GM18520 (cell line): ENCODE data around the gene CEACAM5.
"Not testable (repeated sequence)": the region's sequence is repeated elsewhere in the genome, so short reads cannot be mapped to it uniquely, and the experiment has no call there.

ENCODE experiments used
- ATAC-seq: cut with Tn5 transposase; IDR thresholded peaks from one replicate; pipeline ENCODE4 v1.9.1; 2021; ENCODE audit not compliant: unreplicated experiment

The CEACAM5 gene

DNA sequence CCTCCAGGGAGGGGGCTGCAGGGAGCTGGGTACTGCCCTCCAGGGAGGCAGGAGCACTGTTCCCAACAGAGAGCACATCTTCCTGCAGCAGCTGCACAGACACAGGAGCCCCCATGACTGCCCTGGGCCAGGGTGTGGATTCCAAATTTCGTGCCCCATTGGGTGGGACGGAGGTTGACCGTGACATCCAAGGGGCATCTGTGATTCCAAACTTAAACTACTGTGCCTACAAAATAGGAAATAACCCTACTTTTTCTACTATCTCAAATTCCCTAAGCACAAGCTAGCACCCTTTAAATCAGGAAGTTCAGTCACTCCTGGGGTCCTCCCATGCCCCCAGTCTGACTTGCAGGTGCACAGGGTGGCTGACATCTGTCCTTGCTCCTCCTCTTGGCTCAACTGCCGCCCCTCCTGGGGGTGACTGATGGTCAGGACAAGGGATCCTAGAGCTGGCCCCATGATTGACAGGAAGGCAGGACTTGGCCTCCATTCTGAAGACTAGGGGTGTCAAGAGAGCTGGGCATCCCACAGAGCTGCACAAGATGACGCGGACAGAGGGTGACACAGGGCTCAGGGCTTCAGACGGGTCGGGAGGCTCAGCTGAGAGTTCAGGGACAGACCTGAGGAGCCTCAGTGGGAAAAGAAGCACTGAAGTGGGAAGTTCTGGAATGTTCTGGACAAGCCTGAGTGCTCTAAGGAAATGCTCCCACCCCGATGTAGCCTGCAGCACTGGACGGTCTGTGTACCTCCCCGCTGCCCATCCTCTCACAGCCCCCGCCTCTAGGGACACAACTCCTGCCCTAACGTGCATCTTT is 7.8 kb upstream of the CEACAM5 start:
- no peak for ATAC-seq

DNA sequence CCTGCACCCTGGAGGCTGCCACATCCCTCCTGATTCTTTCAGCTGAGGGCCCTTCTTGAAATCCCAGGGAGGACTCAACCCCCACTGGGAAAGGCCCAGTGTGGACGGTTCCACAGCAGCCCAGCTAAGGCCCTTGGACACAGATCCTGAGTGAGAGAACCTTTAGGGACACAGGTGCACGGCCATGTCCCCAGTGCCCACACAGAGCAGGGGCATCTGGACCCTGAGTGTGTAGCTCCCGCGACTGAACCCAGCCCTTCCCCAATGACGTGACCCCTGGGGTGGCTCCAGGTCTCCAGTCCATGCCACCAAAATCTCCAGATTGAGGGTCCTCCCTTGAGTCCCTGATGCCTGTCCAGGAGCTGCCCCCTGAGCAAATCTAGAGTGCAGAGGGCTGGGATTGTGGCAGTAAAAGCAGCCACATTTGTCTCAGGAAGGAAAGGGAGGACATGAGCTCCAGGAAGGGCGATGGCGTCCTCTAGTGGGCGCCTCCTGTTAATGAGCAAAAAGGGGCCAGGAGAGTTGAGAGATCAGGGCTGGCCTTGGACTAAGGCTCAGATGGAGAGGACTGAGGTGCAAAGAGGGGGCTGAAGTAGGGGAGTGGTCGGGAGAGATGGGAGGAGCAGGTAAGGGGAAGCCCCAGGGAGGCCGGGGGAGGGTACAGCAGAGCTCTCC is 6.9 kb upstream of the CEACAM5 start:
- ATAC-seq: no peak

DNA sequence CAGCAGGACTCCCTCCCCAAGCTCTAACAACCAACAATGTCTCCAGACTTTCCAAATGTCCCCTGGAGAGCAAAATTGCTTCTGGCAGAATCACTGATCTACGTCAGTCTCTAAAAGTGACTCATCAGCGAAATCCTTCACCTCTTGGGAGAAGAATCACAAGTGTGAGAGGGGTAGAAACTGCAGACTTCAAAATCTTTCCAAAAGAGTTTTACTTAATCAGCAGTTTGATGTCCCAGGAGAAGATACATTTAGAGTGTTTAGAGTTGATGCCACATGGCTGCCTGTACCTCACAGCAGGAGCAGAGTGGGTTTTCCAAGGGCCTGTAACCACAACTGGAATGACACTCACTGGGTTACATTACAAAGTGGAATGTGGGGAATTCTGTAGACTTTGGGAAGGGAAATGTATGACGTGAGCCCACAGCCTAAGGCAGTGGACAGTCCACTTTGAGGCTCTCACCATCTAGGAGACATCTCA is 6.2 kb upstream of the CEACAM5 start:
- ATAC-seq: no peak

DNA sequence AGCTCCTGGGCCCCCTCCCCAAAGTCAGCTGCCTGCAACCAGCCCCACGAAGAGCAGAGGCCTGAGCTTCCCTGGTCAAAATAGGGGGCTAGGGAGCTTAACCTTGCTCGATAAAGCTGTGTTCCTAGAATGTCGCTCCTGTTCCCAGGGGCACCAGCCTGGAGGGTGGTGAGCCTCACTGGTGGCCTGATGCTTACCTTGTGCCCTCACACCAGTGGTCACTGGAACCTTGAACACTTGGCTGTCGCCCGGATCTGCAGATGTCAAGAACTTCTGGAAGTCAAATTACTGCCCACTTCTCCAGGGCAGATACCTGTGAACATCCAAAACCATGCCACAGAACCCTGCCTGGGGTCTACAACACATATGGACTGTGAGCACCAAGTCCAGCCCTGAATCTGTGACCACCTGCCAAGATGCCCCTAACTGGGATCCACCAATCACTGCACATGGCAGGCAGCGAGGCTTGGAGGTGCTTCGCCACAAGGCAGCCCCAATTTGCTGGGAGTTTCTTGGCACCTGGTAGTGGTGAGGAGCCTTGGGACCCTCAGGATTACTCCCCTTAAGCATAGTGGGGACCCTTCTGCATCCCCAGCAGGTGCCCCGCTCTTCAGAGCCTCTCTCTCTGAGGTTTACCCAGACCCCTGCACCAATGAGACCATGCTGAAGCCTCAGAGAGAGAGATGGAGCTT is 4.7 kb upstream of the CEACAM5 start:
- ATAC-seq: no peak

DNA sequence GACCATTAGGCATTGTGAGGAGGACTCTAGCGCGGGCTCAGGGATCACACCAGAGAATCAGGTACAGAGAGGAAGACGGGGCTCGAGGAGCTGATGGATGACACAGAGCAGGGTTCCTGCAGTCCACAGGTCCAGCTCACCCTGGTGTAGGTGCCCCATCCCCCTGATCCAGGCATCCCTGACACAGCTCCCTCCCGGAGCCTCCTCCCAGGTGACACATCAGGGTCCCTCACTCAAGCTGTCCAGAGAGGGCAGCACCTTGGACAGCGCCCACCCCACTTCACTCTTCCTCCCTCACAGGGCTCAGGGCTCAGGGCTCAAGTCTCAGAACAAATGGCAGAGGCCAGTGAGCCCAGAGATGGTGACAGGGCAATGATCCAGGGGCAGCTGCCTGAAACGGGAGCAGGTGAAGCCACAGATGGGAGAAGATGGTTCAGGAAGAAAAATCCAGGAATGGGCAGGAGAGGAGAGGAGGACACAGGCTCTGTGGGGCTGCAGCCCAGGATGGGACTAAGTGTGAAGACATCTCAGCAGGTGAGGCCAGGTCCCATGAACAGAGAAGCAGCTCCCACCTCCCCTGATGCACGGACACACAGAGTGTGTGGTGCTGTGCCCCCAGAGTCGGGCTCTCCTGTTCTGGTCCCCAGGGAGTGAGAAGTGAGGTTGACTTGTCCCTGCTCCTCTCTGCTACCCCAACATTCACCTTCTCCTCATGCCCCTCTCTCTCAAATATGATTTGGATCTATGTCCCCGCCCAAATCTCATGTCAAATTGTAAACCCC is 2.8 kb upstream of the CEACAM5 start:
- ATAC-seq: no peak

DNA sequence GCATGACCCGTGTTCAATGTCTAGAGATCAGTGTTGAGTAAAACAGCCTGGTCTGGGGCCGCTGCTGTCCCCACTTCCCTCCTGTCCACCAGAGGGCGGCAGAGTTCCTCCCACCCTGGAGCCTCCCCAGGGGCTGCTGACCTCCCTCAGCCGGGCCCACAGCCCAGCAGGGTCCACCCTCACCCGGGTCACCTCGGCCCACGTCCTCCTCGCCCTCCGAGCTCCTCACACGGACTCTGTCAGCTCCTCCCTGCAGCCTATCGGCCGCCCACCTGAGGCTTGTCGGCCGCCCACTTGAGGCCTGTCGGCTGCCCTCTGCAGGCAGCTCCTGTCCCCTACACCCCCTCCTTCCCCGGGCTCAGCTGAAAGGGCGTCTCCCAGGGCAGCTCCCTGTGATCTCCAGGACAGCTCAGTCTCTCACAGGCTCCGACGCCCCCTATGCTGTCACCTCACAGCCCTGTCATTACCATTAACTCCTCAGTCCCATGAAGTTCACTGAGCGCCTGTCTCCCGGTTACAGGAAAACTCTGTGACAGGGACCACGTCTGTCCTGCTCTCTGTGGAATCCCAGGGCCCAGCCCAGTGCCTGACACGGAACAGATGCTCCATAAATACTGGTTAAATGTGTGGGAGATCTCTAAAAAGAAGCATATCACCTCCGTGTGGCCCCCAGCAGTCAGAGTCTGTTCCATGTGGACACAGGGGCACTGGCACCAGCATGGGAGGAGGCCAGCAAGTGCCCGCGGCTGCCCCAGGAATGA is 1.5 kb upstream of the CEACAM5 start:
- ATAC-seq: no peak

DNA sequence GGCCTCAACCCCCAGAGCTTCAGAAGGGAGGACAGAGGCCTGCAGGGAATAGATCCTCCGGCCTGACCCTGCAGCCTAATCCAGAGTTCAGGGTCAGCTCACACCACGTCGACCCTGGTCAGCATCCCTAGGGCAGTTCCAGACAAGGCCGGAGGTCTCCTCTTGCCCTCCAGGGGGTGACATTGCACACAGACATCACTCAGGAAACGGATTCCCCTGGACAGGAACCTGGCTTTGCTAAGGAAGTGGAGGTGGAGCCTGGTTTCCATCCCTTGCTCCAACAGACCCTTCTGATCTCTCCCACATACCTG is 969 bp upstream of the CEACAM5 start:
- ATAC-seq: no peak

DNA sequence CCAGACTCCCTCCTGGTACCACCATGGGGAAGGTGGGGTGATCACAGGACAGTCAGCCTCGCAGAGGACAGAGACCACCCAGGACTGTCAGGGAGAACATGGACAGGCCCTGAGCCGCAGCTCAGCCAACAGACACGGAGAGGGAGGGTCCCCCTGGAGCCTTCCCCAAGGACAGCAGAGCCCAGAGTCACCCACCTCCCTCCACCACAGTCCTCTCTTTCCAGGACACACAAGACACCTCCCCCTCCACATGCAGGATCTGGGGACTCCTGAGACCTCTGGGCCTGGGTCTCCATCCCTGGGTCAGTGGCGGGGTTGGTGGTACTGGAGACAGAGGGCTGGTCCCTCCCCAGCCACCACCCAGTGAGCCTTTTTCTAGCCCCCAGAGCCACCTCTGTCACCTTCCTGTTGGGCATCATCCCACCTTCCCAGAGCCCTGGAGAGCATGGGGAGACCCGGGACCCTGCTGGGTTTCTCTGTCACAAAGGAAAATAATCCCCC is 505 bp upstream of the CEACAM5 start:
- ATAC-seq: no peak

DNA sequence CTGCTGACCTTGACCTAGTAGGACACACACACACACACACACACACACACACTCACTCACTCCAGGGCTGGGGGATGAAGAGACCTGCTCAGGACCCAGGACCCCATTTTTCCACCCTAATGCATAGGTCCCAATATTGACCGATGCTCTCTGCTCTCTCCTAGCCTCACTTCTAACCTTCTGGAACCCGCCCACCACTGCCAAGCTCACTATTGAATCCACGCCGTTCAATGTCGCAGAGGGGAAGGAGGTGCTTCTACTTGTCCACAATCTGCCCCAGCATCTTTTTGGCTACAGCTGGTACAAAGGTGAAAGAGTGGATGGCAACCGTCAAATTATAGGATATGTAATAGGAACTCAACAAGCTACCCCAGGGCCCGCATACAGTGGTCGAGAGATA is 1.1 kb downstream of the CEACAM5 start:
- ATAC-seq: not testable (repeated sequence)

DNA sequence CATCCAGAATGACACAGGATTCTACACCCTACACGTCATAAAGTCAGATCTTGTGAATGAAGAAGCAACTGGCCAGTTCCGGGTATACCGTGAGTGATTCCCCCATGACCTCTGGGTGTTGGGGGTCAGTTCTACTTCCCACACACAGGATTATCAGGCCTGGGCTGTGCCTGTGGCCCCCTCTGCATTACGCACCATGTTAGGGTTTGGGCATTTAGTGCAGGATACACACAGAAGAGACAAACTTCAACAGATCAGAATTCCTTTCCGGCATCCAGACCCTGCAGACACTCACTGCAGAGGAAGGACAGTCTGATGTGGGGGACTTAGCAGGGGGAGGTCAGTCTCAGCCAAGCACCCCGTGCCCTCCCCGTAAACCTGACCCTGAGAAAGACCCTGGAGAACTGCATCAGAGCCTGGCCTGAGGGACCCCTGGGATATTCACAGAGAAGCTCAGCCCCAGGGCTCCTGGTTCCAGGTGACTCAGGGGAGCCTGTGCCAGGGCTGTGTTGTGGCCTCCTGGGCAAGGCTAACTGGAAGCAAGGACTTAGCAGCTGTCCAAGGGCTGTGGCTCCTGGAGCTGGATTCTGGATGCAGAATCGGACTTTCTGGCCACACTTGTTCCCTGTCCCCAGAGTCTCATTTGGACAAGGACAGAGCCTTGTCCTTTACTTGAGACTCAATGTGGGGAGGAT is 1.7 kb downstream of the CEACAM5 start:
- ATAC-seq: no peak

DNA sequence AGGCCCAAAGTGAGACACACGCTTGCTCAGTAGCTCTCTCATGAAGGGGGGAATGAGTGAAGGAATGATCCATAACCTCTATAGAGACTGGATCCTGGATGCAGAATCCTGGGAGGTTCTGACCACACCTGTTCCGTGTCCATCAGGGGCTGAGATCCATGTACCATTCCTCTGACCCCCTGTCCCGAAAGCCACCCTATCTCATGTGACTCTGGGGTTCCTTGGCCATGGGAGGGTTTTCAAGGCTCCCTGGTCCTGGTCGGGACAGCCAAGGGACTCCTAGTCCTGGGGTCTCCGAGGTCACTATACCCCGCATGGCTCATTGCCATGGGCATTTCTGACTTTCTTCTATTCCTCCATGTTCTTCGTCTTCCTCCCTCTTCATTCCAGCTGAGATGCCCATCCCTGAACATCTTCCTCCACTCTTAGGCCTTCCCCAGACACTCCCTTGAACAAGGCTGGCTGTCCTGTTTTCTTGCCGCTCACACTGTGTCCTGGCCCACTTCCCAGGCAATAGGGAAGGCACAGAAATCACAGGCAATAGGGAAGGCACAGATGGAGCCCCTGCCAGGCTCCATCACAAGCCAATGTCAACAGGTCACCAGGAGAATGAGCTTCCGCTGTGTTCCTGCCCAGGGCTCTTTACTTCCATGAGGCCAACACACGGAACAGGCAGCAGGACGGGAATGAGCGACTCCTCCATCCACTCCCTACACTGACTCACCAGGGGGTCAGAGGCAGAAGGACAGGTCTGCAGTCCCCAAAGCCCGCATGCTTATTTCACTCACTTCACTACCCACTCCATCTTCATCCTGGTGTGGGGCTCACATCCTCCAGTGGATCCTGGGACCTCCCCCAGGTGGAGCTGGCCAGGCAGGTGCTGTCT is 3.2 kb downstream of the CEACAM5 start:
- no peak for ATAC-seq

DNA sequence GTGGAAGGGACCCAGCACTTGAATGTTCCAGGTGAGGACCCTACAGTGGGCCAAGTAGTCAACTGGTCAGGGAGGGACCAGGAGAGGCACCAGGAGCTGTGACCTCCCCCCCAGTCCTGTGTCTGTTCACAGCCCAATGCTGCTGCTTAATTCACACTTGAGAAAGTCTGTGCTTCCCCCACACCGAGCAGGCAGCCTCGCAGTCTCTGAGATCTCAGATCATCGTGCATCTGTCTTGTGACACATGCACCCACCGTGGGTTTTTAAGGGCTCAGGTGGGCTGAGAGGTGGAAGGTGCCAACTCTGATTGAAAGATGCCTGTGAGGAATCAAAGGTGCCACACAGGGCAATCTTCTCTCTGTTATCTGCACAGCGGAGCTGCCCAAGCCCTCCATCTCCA is 6.2 kb downstream of the CEACAM5 start:
- ATAC-seq: no peak

DNA sequence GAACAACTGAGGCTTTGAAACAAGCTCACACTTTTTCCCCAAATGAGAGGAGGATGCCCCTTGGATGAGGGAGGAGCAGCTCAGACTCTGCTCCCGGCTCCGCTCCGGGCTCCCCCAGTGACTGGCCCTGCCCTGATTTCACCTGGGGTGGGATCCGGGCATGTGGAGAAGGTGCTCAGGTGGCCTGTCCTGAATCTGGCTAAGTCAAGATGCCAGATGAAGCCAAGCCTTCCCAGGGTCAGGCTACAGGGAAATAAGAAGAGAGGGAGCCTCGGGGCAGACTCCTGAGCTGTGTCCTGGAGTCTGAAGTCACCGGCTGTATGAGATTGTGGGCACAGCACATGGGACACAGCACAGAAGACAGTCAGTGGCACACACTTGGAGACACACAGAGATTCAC is 10.3 kb downstream of the CEACAM5 start:
- no peak for ATAC-seq

DNA sequence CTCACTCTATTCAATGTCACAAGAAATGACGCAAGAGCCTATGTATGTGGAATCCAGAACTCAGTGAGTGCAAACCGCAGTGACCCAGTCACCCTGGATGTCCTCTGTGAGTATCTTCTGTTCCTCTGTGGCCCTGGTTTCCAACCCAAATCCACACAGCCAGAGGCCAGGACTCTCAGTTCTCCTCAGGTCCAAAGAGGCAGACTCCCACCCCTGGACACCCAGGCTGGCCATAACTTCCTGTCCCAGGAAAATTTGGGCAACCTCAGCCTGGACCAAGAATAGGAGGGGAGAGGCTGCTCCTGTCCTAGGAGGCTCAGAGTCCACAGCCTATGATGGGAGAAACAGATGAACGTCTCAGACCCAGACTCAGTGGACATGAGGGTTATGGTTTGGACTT is 11.7 kb downstream of the CEACAM5 start:
- no peak for ATAC-seq

DNA sequence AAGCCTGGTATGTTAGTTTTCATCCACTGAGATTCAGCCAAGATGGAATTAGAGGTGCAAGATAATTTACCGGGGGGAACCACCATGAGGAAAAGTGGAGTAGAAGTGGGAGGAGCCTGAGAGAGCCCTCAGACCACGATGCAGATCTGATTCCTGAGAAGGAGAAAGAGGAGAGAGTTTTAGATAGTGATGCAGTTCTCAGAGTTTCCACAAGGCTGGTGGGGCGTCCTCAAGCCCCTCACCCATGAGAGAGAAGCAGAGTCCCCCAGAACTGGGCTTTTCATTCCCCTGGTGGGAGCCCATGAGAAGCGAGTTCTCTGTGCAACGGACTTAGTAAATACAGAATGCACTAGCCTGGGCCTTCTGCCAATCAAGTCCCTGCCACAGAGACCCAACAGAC is 18.1 kb downstream of the CEACAM5 start:
- no peak for ATAC-seq

DNA sequence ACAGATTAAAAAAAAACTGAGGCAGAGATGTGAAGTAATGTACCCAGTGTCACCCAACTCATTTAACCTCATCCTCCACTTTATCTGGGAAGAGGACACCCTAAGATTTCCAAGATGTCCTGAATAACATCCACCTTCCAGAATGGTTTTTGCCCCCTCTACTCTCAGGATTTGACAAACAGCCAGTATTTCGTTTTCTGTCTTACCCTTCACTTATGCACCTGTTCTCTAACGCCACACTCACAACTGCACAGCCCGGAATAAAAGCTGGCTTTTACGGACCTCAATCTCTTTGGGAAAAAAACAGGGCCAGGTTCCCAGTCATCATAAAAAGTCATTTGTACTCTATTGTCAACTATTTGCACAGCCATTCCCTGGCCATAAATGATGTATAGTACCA is 25.7 kb downstream of the CEACAM5 start:
- no peak for ATAC-seq

DNA sequence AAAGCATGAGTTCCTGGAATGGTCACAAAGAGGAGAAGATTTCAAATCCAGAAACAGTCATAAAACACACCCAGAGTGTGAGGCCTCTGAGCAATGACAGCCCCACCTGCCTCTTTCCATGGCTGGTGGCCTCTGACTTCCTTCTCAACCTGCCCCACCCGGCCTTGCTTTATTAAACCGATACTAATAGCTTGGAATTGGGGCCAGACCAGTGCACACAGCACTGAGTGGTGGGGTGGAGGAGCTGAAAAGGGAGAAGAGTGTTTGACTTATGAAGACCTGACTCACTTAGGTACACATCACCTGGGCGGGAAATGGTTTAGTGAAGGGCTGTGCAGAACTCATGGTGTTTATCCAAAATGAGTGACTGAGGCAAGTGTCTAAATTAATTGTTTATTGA is 26.2 kb downstream of the CEACAM5 start:
- ATAC-seq: no peak

DNA sequence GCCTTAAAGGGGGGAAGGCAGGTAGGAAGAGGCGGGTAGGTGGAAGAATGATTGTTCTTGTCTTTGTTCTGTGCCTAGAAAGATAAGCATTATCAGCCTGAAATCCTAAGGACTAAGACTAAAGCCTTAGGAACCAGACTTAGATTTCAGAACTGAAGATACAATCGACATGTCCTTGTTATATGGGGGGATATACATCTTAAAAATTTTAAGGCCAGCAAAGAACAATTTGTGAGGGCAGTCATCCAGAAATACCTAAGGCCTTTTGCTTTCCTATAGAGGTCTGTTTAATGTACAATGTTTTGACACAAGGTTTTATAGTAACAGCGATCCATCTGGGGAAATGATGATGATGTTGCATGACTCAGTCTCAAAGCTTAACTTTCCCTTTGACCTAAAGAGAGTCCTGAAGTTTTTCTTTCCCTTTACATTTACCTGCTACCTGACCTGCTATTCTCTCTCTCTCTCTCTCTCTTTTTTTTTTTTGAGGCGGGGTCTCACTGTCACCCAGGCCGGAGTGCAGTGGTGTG is 26.7 kb downstream of the CEACAM5 start:
- ATAC-seq: no peak

DNA sequence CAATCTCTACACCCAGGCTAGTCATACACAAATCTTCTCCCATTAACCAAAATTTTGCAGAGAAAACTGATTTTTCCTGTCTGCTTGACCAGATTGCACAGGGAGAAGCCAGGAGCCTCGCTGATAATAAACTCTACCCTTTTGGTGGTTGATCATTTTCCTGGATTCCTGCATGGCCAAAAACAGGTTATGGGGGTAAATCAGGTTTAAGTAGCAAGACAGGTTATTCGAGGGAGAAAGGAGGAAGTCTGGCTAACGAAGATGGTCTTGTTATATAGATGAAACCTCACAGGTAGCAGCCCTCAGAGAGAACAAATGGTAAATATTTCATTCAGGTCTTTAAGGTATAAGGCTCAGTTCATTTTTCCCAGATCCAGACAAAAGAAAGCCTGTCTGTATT is 30.9 kb downstream of the CEACAM5 start:
- ATAC-seq: no peak
